Caco-2 (cell line): ENCODE data around the gene TMEM184C. TPM values are rescaled to one million over a fixed set of nuclear protein-coding genes. Genes with fewer than 3 reads are reported as not detected.

Experiments used
- BruUV-seq: library from RNA; stranded (reverse); fragments of 400-500 nt; replicated peaks from 2 replicates; lab custom pipeline; 2021; lab: Mats Ljungman, UMichigan
- CTCF ChIA-PET: fragments of 300-600 bp; sonication (Branson Sonifier 250); formaldehyde crosslinking; loops from one replicate; lab custom pipeline; 2022; ENCODE audit warnings: antibody characterized with exemption; lab: Charles Lee
- POLR2A ChIA-PET: fragments of 300-600 bp; sonication (Branson Sonifier 250); formaldehyde crosslinking; loops from one replicate; lab custom pipeline; 2022; ENCODE audit warnings: antibody characterized with exemption; lab: Charles Lee
- DNase-seq, 2 experiments: peaks; one replicate each; pipeline versions ENCODE4 v3.0.0 to v3.0.0-alpha.2; 2020 to 2022
- H3K27me3 ChIP-seq: replicated peaks from 2 replicates; pipeline ENCODE4 v1.6.0; 2011; ENCODE audit warnings: low read length; ENCODE audit not compliant: control insufficient read depth, insufficient read depth
- H3K36me3 ChIP-seq: 2 replicates; pipeline ENCODE4 v1.5.1; 2011; ENCODE audit warnings: low read length; ENCODE audit not compliant: control insufficient read depth, insufficient read depth
- H3K4me1 ChIP-seq: fragments of 250-450 bp; sonication (Bioruptor Pico); 2 replicates; pipeline ENCODE4 v1.5.1; 2020; ENCODE audit warnings: mild to moderate bottlenecking
- H3K4me3 ChIP-seq: 2 replicates; pipeline ENCODE4 v1.5.1; 2011; ENCODE audit warnings: low read depth, mild to moderate bottlenecking, control low read depth, low read length
- H3K9me3 ChIP-seq: fragments of 250-450 bp; sonication (Bioruptor Pico); 2 replicates; pipeline ENCODE4 v1.5.1; 2020; ENCODE audit warnings: mild to moderate bottlenecking, moderate library complexity
- H3K27ac Mint-ChIP-seq: one replicate; pipeline ENCODE4 v1.8.0; 2022; ENCODE audit warnings: mixed read lengths; ENCODE audit not compliant: unreplicated experiment
- H3K27me3 Mint-ChIP-seq: one replicate; pipeline ENCODE4 v1.8.0; 2022; ENCODE audit warnings: mixed read lengths; ENCODE audit not compliant: insufficient read depth, unreplicated experiment
- H3K36me3 Mint-ChIP-seq: one replicate; pipeline ENCODE4 v1.8.0; 2022; ENCODE audit warnings: mild to moderate bottlenecking, mixed read lengths; ENCODE audit not compliant: insufficient read depth, unreplicated experiment
- H3K4me1 Mint-ChIP-seq: one replicate; pipeline ENCODE4 v1.8.0; 2022; ENCODE audit warnings: low read depth, mixed read lengths; ENCODE audit not compliant: unreplicated experiment
- H3K4me3 Mint-ChIP-seq: one replicate; pipeline ENCODE4 v1.8.0; 2022; ENCODE audit warnings: mild to moderate bottlenecking, moderate library complexity, mixed read lengths; ENCODE audit not compliant: unreplicated experiment
- H3K9me3 Mint-ChIP-seq: one replicate; pipeline ENCODE4 v1.8.0; 2022; ENCODE audit warnings: mixed read lengths; ENCODE audit not compliant: unreplicated experiment
- intact Hi-C: fragments of 100-400 bp; cut with micrococcal nuclease; formaldehyde crosslinking; loops from one replicate; pipeline ENCODE4 v1.10.0; 2022; ENCODE audit not compliant: unreplicated experiment
- total RNA-seq: library from RNA; stranded (reverse); gene quantifications from 2 replicates; pipeline ENCODE4 v1.2.3, GENCODE V29; 2022
- TF ChIP-seq, protein P1 (sequence below), 2 experiments: fragments of 200-600 bp in 1 of 2; IDR thresholded peaks; 1 replicate in 1 of 2; 2 replicates in 1 of 2; pipeline versions ENCODE4 v1.5.1 to v1.8.0; 2011 to 2022; ENCODE audit warnings: antibody characterized with exemption in 1 of 2, control low read depth in 1 of 2, inconsistent platforms in 1 of 2, low read depth in 1 of 2, low read length in 1 of 2, mild to moderate bottlenecking in 1 of 2, moderate library complexity in 1 of 2; ENCODE audit not compliant: insufficient read depth in 1 of 2, severe bottlenecking in 1 of 2, unreplicated experiment in 1 of 2

TMEM184C gene
- total RNA-seq, 1 experiment from 2014 or later = 36.2 TPM

DNA sequence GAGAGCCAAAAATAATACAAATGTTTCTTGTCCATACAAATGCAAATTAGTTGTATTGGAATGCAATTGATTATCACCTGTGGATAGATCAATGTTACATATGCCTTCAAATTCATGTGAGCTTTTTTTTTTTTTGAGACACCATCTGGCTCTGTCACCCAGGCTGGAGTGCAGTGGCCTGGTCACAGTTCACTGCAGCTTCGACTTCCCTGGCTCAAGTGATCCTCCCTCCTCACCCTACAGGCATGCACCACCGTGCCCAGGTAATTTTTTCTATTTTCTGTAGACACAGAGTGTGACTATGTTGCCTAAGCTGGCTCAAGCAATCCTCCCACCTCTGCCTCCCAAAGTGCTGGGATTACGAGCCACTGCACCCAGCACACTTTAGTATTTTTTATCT lies 38.6 kb upstream of the TMEM184C start:
- Mint-ChIP-seq H3K27me3 (no peaks in the 10 kb centered on the region), H3K4me1 (peaks cover 7% of the 10 kb centered on the region), H3K9me3 (no peaks in the 10 kb centered on the region), H3K36me3 (no peaks in the 10 kb centered on the region), H3K27ac (no peak overlapping the region), H3K4me3 (no peak overlapping the region)
- H3K27me3 ChIP-seq = no peaks in the 10 kb centered on the region
- ChIA-PET CTCF (no interaction called here), POLR2A (no interaction called here)
- intact Hi-C loops = no loop called here
- H3K36me3 ChIP-seq = no peaks in the 10 kb centered on the region
- TF ChIP-seq, protein P1, sequence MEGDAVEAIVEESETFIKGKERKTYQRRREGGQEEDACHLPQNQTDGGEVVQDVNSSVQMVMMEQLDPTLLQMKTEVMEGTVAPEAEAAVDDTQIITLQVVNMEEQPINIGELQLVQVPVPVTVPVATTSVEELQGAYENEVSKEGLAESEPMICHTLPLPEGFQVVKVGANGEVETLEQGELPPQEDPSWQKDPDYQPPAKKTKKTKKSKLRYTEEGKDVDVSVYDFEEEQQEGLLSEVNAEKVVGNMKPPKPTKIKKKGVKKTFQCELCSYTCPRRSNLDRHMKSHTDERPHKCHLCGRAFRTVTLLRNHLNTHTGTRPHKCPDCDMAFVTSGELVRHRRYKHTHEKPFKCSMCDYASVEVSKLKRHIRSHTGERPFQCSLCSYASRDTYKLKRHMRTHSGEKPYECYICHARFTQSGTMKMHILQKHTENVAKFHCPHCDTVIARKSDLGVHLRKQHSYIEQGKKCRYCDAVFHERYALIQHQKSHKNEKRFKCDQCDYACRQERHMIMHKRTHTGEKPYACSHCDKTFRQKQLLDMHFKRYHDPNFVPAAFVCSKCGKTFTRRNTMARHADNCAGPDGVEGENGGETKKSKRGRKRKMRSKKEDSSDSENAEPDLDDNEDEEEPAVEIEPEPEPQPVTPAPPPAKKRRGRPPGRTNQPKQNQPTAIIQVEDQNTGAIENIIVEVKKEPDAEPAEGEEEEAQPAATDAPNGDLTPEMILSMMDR (IDR thresholded peaks at IDR 0.05; ENCODE audit: insufficient read depth in 1 of 2, low read depth in 1 of 2, low read length in 1 of 2, severe bottlenecking in 1 of 2, unreplicated experiment in 1 of 2) = no peak
- peaks cover 7% of the 10 kb centered on the region for H3K4me1 ChIP-seq
- no peaks in the 10 kb centered on the region for H3K9me3 ChIP-seq
- DNase-seq = no peak
- no TSS peak for BruUV-seq
- H3K4me3 ChIP-seq = no peak overlapping the region

DNA sequence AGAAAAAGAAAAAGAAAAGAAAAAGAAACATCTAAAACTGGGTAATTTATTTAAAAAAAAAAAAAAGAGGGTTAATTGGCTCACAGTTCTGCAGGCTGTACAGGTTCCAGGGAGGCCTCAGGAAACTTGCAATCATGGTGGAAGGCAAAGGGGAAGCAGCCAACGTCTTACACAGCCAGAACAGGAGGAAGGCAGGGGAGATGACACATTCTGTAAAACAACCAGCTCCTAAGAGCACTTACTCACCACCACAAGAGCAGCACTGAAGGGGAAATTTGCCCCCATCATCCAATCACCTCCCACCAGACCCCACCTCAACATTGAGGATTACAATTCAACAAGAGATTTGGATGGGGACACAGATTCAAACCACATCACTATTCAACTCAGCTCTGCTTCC lies 36.8 kb upstream of the TMEM184C start:
- intact Hi-C loops = loop anchor here (5.0 kb wide), 1 partner anchor 43 kb away; no protein-coding TSS in a partner anchor
- Mint-ChIP-seq H3K27me3 (no peaks in the 10 kb centered on the region), H3K27ac (no peak overlapping the region), H3K36me3 (no peaks in the 10 kb centered on the region), H3K9me3 (no peaks in the 10 kb centered on the region), H3K4me1 (peaks cover 7% of the 10 kb centered on the region), H3K4me3 (no peak overlapping the region)
- no peak for DNase-seq
- H3K27me3 ChIP-seq = no peaks in the 10 kb centered on the region
- H3K36me3 ChIP-seq = no peaks in the 10 kb centered on the region
- H3K4me3 ChIP-seq = no peak overlapping the region
- TF ChIP-seq, protein P1 (IDR thresholded peaks at IDR 0.05; ENCODE audit: insufficient read depth in 1 of 2, low read depth in 1 of 2, low read length in 1 of 2, severe bottlenecking in 1 of 2, unreplicated experiment in 1 of 2) = no peak
- no TSS peak for BruUV-seq
- ChIA-PET POLR2A (no interaction called here), CTCF (interaction anchor here (0.6 kb wide), 2 partner anchors 409 to 931 kb away, joined by 3 read pairs; no protein-coding TSS in a partner anchor)
- H3K4me1 ChIP-seq = peaks cover 7% of the 10 kb centered on the region
- no peaks in the 10 kb centered on the region for H3K9me3 ChIP-seq

DNA sequence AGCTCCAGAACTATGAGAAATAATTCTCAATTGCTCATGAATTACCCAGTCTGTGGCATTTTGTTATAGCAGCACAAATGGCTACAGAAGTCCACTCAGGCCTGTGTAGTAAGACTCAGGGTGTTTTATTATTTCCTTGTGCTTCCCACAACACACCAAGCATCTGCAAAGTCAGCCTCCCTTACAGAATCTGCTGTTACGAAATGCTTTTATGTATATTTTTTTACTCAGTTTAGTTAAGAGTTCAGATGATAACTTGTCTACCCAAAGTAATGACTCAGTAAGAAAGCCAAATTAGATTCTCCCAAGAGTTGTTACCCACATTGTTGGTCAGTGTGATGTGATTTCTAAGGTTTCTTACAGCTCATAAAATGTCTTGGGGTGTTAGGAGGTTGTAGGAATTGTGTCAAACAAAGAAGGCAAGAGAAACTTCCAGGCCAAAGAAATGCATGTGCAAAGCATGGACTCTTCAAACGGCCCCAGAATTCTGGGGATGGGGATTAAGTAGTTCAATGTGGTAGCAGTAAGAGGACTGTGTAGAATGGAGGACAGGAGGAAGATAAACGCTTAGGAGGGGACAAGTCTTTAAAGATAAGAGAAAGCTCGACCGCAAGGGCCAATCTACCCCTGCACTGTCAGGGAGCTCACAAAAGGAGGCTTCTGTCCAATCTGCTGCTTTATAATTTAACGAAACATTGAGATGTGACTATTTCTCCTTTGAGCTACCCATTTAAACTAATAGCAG lies 35.4 kb upstream of the TMEM184C start:
- Mint-ChIP-seq H3K27ac (no peak overlapping the region), H3K9me3 (no peaks in the 10 kb centered on the region), H3K36me3 (no peaks in the 10 kb centered on the region), H3K4me1 (peaks cover 7% of the 10 kb centered on the region), H3K27me3 (no peaks in the 10 kb centered on the region), H3K4me3 (no peak overlapping the region)
- Histone ChIP-seq H3K4me1 (peaks cover 7% of the 10 kb centered on the region), H3K9me3 (no peaks in the 10 kb centered on the region), H3K27me3 (no peaks in the 10 kb centered on the region), H3K36me3 (no peaks in the 10 kb centered on the region), H3K4me3 (no peak overlapping the region)
- POLR2A ChIA-PET = no interaction called here
- BruUV-seq = no TSS peak
- intact Hi-C loops = loop anchor here (5.0 kb wide), 1 partner anchor 44 kb away; no protein-coding TSS in a partner anchor
- no peak for DNase-seq
- TF ChIP-seq, protein P1 (IDR thresholded peaks at IDR 0.05; ENCODE audit: insufficient read depth in 1 of 2, low read depth in 1 of 2, low read length in 1 of 2, severe bottlenecking in 1 of 2, unreplicated experiment in 1 of 2) = no peak
- CTCF ChIA-PET = no interaction called here
